GM19467 (cell line): ENCODE measurements around the gene SLC25A43.
"Not testable (repeated sequence)": the region's sequence is repeated elsewhere in the genome, so short reads cannot be mapped to it uniquely, and the experiment has no call there.

Experiments
- ATAC-seq: cut with Tn5 transposase; IDR thresholded peaks from one replicate; pipeline ENCODE4 v1.9.1; 2021; ENCODE audit warnings: mild to moderate bottlenecking, moderate library complexity; ENCODE audit not compliant: unreplicated experiment

The SLC25A43 gene

GRCh38 chrX:119406776-119407175 lies 7.6 kb downstream of the SLC25A43 start:
- ATAC-seq: no peak

- no peak for ATAC-seq
These were observed 8.5 kb downstream of the SLC25A43 start for GRCh38 chrX:119407681-119408080.

- no peak for ATAC-seq
These were observed 11.1 kb downstream of the SLC25A43 start for GRCh38 chrX:119410027-119410819.

GRCh38 chrX:119410854-119411253 lies 11.7 kb downstream of the SLC25A43 start:
- no peak for ATAC-seq

- ATAC-seq: no peak
These were observed 12.8 kb downstream of the SLC25A43 start for GRCh38 chrX:119411959-119412358.

GRCh38 chrX:119417376-119417775 lies 18.2 kb downstream of the SLC25A43 start:
- no peak for ATAC-seq

GRCh38 chrX:119417842-119418241 lies 18.7 kb downstream of the SLC25A43 start:
- ATAC-seq: peak; percentile 56

- ATAC-seq: no peak
These were observed 20.0 kb downstream of the SLC25A43 start for GRCh38 chrX:119419146-119419545.

GRCh38 chrX:119419898-119420297 lies 20.8 kb downstream of the SLC25A43 start:
- ATAC-seq: no peak

- no peak for ATAC-seq
These were observed 22.0 kb downstream of the SLC25A43 start for GRCh38 chrX:119421016-119421705.

- no peak for ATAC-seq
These were observed 24.5 kb downstream of the SLC25A43 start for GRCh38 chrX:119423631-119424030.

GRCh38 chrX:119424999-119425398 lies 25.9 kb downstream of the SLC25A43 start:
- ATAC-seq: no peak

- ATAC-seq: peak; percentile 78
These were observed 28.1 kb downstream of the SLC25A43 start for GRCh38 chrX:119427024-119427794.

GRCh38 chrX:119427795-119428185 lies 28.7 kb downstream of the SLC25A43 start:
- no peak for ATAC-seq

GRCh38 chrX:119429471-119429870 lies 30.3 kb downstream of the SLC25A43 start:
- ATAC-seq: no peak

- ATAC-seq: not testable (repeated sequence)
These were observed 42.2 kb downstream of the SLC25A43 start for GRCh38 chrX:119441295-119441694.

- ATAC-seq: no peak
These were observed 43.1 kb downstream of the SLC25A43 start for GRCh38 chrX:119442286-119442685.

- ATAC-seq: no peak
These were observed 54.1 kb downstream of the SLC25A43 start for GRCh38 chrX:119453202-119453601.

- ATAC-seq: no peak
These were observed 56.1 kb downstream of the SLC25A43 start for GRCh38 chrX:119455264-119455663.

GRCh38 chrX:119459181-119459580 lies 60.0 kb downstream of the SLC25A43 start:
- no peak for ATAC-seq

- ATAC-seq: no peak
These were observed 66.4 kb downstream of the SLC25A43 start for GRCh38 chrX:119465555-119465954.

GRCh38 chrX:119466970-119467369 lies 67.8 kb downstream of the SLC25A43 start:
- no peak for ATAC-seq
